ENCODE results near the gene GPR15.
A peak's percentile ranks its signal among the peaks of the same experiment; 100 is the strongest.

Gene GPR15

GRCh38 chr3:98522544-98523281 lies 9.1 kb upstream of the GPR15 start, which contains the start of gene CLDND1:
CLDND1 (minus strand) TSS chr3:98522902; CDS start chr3:98521424, 1,478 bp downstream.
- no peaks in the 10 kb centered on the region for H3K9me3 ChIP-seq (ENCODE audit: severe bottlenecking)
- H3K36me3 ChIP-seq, result peaks cover 30% of the 10 kb centered on the region
- TF ChIP-seq CTCF (IDR thresholded peaks at IDR 0.05; ENCODE audit: low read depth, low read length), result no peak
- peak; percentile 96 for DNase-seq
- H3K27ac ChIP-seq, result peak within 1 kb of the TSS; percentile 80
- H3K4me3 ChIP-seq (ENCODE audit: low read depth, low read length), result peak within 1 kb of the TSS; percentile 99
- H3K27me3 ChIP-seq (ENCODE audit: insufficient read depth, low read depth, severe bottlenecking), result no peaks in the 10 kb centered on the region

GRCh38 chr3:98525494-98525893 lies 6.3 kb upstream of the GPR15 start:
- H3K27me3 ChIP-seq (ENCODE audit: insufficient read depth, low read depth, severe bottlenecking), result no peaks in the 10 kb centered on the region
- no peak overlapping the region for H3K27ac ChIP-seq
- peaks cover 8% of the 10 kb centered on the region for H3K36me3 ChIP-seq
- H3K9me3 ChIP-seq (ENCODE audit: severe bottlenecking), result no peaks in the 10 kb centered on the region
- TF ChIP-seq CTCF (IDR thresholded peaks at IDR 0.05; ENCODE audit: low read depth, low read length), result no peak
- peak overlapping the region; percentile 28 for H3K4me3 ChIP-seq (ENCODE audit: low read depth, low read length)
- no peak for DNase-seq

- Histone ChIP-seq H3K27me3 (ENCODE audit: insufficient read depth, low read depth, severe bottlenecking) (no peaks in the 10 kb centered on the region), H3K27ac (no peak overlapping the region), H3K4me3 (ENCODE audit: low read depth, low read length) (no peak overlapping the region), H3K36me3 (no peaks in the 10 kb centered on the region), H3K9me3 (ENCODE audit: severe bottlenecking) (no peaks in the 10 kb centered on the region)
- TF ChIP-seq CTCF (IDR thresholded peaks at IDR 0.05; ENCODE audit: low read depth, low read length), result no peak
- DNase-seq, result no peak
These were observed 3.1 kb upstream of the GPR15 start for GRCh38 chr3:98528474-98529346.

GRCh38 chr3:98529856-98530459 lies 1.8 kb upstream of the GPR15 start:
- Histone ChIP-seq H3K27ac (no peak overlapping the region), H3K4me3 (ENCODE audit: low read depth, low read length) (no peak overlapping the region), H3K9me3 (ENCODE audit: severe bottlenecking) (no peaks in the 10 kb centered on the region), H3K36me3 (no peaks in the 10 kb centered on the region), H3K27me3 (ENCODE audit: insufficient read depth, low read depth, severe bottlenecking) (no peaks in the 10 kb centered on the region)
- DNase-seq, result peak; percentile 19
- no peak for TF ChIP-seq CTCF (IDR thresholded peaks at IDR 0.05; ENCODE audit: low read depth, low read length)

GRCh38 chr3:98530676-98531075 lies 1.1 kb upstream of the GPR15 start:
- no peak for TF ChIP-seq CTCF (IDR thresholded peaks at IDR 0.05; ENCODE audit: low read depth, low read length)
- no peak overlapping the region for H3K4me3 ChIP-seq (ENCODE audit: low read depth, low read length)
- no peak for DNase-seq
- H3K9me3 ChIP-seq (ENCODE audit: severe bottlenecking), result no peaks in the 10 kb centered on the region
- H3K27ac ChIP-seq, result no peak overlapping the region
- no peaks in the 10 kb centered on the region for H3K36me3 ChIP-seq
- H3K27me3 ChIP-seq (ENCODE audit: insufficient read depth, low read depth, severe bottlenecking), result no peaks in the 10 kb centered on the region

Data from WERI-Rb-1 (cell line).